Measurements from ENCODE around the gene FAM13A.

- TF ChIP-seq TCF12 (IDR thresholded peaks at IDR 0.05; ENCODE audit: low read depth) (no peak), RAD21 (IDR thresholded peaks at IDR 0.05; ENCODE audit: low read depth) (no peak), USF1 (IDR thresholded peaks at IDR 0.05) (no peak), EP300 (IDR thresholded peaks at IDR 0.05; ENCODE audit: borderline replicate concordance) (no peak)
- TF ChIP-seq, protein P1, sequence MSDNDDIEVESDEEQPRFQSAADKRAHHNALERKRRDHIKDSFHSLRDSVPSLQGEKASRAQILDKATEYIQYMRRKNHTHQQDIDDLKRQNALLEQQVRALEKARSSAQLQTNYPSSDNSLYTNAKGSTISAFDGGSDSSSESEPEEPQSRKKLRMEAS (IDR thresholded peaks at IDR 0.05): no peak
These were observed 20.8 kb upstream of the FAM13A start for GRCh38 chr4:89077761-89078160.
